Peyer's patch (tissue), 4 donors: ENCODE measurements around the gene SERINC2.

Experiments used
- POLR2A ChIP-seq, 2 donors: fragments of 450-650 bp; IDR thresholded peaks; one replicate each; pipeline ENCODE4 v1.5.1; 2017; ENCODE audit warnings: antibody characterized with exemption in 2 of 2, mild to moderate bottlenecking in 2 of 2, moderate library complexity in 2 of 2
- TF ChIP-seq, protein P1 (sequence below), 6 experiments: fragments of 450-650 bp in 4 of 6; fragments of 200-600 bp in 2 of 6; sonication (generic) in 1 of 6; IDR thresholded peaks; one replicate each; pipeline ENCODE4 v1.5.1; 2017 to 2019; ENCODE audit warnings: antibody characterized with exemption in 6 of 6, mild to moderate bottlenecking in 3 of 6, moderate library complexity in 1 of 6

DNA sequence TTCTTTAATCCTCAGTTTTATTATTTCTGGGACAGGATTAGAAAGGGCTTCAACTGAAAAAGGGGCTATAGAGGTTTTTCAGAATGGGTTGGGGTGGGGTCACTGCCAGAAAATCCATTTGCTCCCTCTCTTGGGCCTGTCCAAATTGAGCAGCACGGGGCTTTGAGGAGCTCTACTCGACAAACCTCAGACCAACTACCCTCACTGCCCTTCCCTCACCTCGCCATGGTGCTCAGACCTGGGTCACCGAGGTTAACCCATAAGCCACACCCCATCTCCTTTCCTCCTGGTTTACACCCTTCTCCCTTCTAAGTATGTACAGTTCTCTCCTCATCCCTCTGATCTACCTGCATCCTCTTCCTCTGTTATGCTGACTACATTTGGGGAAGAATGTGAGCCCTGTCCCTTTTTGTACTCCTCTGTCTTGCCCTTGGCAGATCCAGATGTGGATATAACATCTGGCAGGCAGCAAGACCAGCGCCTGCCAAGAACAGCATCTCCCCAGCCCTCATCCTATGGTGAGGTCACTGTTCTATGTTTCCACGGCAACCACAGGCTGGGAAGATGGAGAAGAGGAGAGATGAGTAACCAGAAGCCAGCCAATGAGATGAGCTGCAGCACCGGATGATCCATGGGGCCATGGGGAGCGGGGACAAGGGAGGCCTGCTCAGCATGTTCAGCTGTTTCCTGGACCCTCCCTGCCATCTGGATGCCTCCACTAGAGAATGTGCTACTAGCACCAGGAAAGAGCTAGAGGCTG is 36.5 kb upstream of the SERINC2 start:
- TF ChIP-seq, protein P1, sequence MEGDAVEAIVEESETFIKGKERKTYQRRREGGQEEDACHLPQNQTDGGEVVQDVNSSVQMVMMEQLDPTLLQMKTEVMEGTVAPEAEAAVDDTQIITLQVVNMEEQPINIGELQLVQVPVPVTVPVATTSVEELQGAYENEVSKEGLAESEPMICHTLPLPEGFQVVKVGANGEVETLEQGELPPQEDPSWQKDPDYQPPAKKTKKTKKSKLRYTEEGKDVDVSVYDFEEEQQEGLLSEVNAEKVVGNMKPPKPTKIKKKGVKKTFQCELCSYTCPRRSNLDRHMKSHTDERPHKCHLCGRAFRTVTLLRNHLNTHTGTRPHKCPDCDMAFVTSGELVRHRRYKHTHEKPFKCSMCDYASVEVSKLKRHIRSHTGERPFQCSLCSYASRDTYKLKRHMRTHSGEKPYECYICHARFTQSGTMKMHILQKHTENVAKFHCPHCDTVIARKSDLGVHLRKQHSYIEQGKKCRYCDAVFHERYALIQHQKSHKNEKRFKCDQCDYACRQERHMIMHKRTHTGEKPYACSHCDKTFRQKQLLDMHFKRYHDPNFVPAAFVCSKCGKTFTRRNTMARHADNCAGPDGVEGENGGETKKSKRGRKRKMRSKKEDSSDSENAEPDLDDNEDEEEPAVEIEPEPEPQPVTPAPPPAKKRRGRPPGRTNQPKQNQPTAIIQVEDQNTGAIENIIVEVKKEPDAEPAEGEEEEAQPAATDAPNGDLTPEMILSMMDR (IDR thresholded peaks at IDR 0.05), result no peak
- no peak for TF ChIP-seq POLR2A (IDR thresholded peaks at IDR 0.05)
